LoVo (cell line): ENCODE results near the gene ABTB2.

Source experiments
- DNase-seq: peaks from one replicate; pipeline ENCODE4 v3.0.0-alpha.2; 2016; ENCODE audit warnings: low spot score

ABTB2 gene

DNA sequence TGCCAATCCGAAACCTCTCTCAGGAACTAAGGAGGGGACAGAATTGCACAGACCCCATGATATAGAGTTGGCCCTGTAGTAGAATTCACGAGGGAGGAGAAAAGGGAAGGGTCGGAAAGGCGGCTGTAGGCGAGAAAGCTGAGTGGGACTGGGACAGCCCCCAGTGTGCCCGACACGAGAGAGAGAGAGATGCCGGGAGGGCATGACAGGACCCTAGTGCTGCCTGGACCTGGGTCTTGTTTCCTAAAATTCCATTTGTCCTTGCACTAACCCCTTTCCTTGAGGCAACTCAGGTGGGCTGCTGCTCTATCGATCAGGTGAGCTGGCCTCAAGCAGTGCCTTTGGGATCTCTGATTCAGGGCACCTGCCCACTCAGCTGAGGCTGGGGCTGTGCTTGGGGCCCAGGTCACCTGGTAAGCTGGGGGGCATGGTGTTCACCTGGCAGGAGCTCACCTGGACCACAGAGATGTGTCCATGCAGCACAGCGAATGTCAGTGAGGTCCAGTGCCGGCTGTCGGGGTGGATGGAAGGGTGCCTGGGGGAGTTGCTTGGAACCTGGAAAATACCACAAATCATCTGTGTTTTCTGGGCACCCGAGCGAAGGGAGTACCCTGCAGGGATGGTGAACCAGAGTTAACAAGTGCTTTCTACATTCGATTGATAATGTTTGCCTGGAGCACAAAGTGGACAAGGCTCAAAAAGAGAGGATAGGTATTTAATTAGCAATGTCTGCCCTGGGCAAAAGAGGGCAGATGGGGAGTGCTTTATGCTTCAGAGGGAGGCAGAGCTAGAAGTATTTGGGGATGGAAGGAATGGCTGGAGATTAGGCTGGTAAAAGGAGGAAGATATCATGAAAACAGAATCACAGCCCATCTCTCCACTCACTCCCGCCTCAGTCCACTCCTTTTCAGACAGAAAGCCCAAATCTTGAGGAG lies 190.7 kb downstream of the ABTB2 start:
- DNase-seq, result no peak

DNA sequence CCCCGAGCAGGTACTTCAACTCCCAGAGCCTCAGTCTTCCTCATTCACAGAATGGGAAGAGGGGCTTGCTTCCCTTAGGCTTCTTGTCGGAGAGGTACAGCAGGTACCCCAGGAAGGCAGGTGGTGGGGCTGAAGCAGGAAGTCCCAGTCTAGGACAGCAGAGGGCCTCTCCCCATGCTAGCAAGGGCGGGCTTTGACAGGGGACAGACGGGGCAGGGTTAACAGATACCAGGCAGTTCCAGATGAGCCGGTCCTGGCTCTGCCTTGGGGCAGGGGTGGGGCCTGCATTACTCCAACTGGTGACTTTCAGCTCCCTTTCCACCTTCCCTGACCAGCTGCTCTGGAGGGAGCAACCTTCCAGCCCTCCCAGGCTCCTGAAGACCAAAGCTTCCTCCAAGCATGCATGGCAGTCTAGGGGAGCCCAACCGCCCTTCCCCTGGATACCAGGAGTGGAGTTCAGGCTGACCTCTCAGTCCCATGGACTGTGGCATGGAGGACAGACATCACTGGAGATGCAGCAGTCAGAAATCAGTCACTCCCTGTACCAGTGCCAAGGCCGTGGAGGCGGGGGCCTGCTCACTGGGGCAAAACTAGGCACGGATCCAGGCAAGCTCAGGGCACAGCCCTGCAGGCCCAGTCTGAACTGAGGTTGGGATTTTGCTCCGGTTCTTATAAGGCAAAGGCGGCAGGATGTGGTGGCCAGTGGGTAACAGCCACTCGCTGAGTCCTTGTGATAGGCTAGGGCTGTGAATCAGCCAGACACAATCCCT lies 191.8 kb downstream of the ABTB2 start:
- no peak for DNase-seq

DNA sequence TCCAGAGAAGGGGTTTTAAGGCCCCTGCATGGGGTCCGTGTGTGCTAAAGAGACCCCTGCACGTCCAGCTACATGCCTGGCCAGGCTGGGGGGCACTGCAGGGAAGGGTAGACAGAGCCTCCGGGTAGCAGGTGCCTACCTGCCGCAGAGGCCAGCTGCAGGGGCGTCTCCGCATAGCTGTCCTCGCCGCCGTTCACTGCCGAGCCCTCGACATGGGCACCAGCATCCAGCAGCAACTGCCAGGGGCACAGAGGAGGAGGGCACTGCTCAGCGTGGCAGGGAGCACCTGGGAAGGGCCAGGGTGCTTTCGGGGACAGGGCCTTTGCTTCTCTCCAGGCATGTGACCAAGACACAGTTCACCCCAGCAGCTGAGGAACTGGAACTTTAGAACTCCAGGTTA lies 192.7 kb downstream of the ABTB2 start:
- DNase-seq, result no peak

DNA sequence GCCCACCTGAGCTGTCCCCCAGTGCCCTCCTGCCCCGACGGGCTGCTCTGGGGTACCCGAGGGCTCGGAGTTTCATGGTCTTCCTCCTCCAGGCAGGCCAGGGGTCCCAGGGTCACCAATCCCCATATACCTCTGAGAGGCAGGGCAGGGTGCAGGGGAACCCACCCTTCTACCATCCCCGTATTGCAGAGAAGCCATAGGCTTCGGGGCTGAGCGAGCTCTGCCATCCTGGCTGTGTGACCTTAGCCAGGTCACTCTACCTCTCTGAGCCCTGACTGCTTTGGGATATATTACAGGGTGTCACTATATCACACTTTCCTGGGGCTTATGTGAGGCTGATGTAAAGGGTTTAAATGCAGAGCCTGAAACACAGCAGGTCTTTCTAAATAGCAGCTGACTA lies 195.0 kb downstream of the ABTB2 start:
- DNase-seq, result no peak

DNA sequence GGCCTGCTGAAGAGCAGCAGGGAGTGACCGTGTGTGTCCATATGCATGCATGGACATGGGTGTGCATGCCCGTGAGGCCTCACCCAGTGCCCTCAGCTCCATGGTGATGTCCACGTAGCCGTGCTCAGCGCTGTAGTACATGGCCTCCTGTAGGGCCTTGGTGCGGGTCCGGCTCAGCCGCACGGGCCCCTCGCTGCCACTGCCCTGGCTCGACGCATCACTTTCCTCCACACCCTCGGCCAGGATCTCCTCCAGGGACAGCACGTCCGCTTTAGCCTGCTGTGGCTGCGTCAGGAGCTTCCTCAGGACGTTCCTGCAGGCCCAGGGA lies 195.4 kb downstream of the ABTB2 start:
- DNase-seq, result no peak

DNA sequence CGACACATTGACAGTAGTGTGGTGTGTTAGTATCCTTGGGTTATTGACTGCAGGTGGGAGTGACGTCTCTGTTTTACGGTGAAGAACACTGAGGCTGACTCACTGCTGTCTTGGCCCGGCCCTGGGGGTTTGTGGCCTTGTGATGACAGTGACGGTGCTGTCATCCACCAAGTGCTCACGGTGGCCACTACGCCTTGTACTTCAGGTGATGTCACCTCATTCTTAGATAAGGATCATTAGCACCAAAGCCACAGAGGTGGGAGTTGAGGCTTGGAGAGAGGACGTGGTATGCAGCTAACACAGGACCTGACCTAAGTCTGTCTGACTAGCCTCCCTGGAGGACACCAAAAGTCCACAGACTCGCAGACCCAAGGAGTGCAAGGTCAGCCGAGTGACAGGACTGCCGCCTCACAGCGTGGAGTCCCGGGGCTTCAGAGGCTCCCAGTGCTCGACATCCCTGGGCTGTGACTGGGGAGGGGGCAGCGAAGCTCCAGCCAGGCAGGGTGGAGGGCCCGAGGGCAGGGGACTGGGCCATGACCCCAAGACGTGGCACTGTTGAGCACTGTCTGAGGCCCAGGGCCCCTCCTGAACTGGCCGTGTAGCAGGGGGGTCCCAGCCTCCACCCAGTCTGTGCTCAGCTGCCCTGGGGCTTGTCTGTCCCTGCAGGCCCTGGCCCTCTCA lies 195.9 kb downstream of the ABTB2 start:
- peak; percentile 13 for DNase-seq

DNA sequence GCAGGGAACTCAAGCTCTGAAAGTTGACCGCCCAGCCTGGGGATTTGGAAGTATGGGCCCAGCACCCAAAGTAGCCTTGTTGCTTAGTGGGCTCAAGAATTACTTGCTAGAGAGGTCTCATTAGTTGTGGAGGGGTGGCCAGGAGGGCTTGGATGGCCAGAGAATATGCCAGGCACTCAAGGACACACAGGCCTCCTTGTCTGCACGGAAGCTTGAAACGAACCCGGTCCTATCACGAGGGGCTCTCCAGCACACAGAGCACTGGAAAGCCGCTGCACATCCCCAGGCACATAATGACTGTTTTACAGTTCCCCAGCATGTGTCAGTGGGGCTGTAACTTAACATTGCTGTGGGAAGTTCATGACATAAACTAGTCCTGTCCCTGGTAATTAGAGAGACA lies 196.4 kb downstream of the ABTB2 start:
- no peak for DNase-seq

DNA sequence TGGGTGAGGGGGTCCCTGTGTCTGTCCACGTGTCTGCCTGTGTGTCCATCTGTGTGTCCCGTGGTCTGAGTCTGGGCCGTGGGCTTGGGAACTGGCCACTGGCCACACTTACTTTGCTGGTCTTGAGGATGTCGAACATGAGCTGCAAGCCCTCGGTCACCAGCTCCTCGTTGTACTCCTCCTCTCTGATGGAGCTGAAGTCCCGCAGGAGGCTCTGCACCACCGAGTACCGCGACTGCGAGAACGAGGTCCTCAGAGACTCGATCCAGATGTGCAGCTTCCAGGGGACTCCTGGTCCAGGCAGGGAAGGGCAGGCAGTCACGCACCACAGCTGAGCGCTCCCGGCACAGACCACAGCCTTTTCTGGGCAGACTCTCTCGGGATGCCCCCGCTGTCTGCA lies 197.0 kb downstream of the ABTB2 start:
- DNase-seq, result no peak

DNA sequence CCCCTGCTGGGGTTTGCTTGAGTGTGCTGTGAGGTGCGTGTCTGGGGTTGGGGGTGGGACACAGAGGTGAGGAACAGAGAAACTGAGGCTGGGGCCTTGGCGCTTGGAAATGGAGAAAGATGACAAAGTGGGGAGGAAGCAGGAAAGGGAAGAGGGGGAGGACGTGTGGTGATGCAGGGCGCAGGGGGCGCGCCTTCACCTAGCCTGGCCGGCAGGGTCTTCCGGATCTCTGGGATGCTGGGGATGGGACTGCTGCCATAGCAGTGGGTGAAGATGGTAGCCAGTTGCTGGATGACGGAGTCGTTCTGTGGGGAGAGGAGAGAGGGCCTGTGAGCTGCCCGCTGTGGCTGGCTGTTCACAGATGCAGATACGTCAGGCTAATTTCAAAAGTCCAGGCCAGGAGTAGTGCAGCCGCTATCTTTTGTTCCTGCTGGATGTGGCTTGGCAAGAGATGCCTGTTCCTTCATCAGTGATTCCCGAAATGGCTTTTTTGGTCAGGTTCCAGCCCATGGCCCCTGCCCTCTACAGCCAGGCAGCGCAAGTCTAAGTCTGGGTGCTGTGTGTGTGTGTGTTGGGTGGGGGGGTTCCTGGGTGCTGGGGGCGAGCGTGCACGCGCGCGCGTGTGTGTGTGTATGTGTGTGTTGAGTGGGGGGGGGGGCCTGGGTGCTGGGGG lies 197.6 kb downstream of the ABTB2 start:
- no peak for DNase-seq

DNA sequence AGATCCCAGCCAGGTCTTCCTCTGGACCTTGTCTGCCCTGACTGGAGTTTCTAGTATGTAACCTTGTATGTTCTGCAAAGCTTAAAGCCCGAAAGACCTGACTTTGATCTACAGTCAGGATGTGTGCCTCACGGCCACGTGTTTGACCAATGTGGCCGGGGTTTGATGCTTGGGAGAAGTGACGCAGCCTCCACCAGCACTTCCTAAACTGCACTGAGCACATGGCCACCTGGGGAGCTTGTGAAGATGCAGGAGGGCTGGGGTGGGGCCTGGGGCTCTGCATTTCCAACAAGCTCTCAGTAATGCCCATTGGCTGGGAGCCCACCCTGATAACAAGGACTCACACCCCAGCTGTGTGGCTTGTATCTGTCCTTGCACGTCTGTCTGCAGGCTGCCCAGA lies 199.1 kb downstream of the ABTB2 start:
- DNase-seq, result no peak

DNA sequence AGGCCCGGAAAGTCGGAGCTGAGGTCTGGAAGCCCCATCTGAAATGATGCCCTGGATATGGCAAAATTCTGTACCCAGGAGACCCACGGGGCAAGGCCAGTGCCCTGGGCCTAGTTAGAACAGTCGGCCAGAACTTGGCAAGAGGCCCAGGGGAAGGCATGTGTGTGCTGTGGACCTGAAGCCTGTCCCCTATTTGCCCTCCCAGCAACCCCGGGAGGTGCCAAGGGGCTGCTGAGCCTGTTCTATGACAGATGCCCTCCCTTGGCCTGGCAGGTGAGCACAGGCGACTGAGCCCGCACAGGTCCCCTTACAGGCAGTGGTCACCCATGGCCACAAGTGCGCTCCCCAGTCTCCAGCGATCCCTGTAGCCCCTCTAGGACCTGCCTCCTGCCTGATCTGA lies 200.6 kb downstream of the ABTB2 start:
- DNase-seq, result no peak

DNA sequence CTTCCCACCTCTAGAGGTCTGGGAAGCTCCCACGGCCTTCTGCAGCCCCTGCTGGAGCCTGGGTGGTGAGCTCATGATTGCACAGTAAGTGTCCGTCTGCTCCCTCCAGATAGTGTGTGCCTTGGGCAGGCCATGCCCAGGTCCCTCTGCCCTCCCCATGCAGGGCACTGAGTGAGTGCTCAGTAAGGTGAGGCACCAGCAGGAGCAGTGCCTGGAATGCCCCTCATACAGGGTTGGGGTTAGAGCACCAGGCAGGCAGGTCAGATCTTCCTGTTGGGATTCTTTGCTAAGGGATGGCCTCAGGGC lies 202.1 kb downstream of the ABTB2 start:
- DNase-seq, result no peak

DNA sequence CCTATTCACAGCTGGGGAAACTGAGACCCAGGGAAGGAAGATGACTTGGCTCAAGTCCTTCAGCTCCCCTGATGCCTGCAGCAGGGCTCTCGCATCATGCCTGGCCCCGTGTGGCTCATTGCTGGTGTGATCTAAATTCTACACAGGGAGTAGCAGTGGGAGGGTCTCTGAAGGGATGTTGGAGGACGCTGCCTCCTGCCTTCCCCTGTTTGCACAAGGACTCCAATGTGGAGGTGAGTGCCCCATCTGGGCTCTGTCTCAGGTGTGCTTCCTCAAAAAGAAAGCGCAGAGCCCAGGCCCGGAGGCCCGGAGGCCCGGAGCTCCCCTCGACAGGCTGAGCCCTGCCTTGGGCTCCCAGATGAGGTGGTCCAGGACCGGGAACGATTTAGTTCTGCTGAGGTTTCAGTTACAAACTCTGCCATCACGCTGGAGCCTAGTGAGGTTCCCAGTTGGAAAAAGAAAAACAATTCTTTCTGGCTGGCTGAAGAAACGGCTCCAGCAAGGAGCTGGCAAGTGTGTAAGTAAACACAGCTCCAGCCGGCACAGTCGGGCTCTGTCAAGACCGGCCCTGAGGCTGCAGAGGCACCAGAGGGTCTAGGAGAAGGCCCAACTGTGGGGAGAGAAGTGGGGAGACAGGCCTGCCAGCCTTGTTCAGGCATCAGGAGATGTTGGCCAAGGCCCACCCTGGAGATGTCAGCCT lies 202.6 kb downstream of the ABTB2 start:
- DNase-seq, result no peak

DNA sequence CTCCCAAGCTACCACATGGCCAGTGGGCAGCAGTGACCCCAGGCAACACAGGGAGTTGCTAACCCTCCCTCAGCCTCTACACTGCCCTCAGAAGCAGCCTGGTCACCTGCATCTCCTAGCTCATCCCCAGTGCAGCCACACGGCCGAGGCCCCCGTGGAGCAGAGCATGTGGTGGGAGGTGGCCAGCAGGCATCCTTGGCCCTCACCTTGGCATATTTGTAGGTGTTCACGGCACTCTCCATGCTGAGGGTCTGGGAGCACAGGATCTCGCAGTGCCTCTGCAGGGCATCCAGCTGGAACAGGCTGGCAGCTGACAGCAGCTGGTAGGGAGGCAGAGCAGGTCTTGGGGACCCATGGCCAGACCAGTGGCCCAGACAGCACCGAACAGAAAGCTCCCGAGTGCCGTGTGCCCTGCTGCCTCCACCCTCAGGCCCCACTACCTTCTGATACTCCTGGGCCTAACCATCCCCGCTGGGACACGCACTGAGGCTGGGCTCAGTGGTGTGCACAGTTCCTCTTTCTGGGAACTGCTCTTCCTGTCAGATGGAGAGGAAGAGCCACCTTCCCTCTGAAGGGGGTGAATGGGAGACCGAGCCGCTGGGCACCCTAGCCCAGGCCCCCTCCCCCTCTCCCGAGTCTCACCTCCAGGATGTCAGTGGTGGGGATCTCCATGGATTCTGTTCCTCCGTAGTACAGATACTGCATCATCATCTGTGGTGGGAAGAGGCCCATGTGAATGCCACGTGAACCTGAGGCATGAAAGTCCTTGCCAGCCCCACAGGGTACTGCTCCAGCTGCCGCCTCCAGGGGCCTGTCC lies 203.5 kb downstream of the ABTB2 start:
- no peak for DNase-seq

DNA sequence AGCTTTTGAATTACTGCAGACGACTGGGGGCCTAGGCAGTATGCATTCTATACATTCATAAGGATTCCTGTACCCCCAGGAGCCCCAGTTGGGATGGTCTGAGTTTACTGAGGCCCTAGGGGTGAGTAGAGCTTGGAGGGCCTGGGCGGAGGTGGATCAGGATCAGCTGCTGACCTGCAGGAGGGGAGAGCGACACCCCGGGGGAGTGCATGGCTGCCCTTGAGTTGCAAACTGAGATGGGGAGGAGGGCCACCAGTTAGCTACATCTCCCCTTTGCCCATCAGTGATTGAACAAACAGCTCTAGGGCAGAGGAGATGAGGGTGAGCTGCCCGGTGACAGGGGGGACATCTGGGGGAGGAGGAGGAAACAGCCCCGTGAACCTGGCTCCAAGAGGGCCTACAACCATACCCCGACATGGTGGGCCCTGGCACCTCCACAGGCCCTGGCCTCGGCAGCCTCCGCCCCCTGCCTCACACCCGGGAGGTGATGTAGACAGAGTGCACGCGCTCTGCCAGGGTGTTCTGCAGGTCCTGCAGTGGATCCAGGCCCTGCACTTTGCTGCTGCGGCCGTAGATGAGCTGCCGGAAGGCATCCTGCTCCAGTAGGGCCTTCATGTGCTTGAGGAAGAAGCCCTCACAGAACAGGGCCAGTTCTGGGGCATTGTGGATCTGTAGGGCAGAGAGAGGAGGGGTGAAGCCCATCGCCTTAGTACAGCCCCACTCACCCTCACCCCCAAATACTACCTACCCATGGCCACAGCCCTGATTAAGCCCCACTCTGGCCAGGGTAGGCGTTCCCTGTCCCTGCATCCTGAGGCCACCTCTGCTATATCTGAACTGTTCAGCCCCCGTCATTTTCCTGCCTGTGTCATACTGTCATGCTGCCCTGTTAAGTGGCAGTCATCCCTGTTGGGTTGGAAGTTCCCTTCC lies 205.6 kb downstream of the ABTB2 start:
- no peak for DNase-seq

DNA sequence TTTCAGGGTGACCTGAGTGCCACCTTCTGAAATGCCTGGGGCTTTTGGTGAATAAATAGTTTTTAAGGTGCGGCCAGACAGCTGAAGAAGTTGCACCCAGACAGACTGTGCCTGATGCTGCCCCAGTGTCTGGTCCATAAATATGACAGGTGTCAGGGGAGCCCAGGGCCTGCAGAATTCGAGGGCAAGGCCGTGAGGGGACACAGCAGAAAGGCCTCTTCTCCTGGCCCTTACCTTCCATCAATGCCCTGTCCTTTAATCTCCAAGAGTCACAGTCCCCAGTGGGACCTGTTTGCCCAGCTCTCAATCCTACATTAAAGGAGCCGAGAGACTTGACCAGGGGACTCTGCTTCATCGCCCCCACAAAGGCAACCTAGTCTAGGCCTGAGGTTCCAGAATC lies 206.6 kb downstream of the ABTB2 start:
- no peak for DNase-seq

DNA sequence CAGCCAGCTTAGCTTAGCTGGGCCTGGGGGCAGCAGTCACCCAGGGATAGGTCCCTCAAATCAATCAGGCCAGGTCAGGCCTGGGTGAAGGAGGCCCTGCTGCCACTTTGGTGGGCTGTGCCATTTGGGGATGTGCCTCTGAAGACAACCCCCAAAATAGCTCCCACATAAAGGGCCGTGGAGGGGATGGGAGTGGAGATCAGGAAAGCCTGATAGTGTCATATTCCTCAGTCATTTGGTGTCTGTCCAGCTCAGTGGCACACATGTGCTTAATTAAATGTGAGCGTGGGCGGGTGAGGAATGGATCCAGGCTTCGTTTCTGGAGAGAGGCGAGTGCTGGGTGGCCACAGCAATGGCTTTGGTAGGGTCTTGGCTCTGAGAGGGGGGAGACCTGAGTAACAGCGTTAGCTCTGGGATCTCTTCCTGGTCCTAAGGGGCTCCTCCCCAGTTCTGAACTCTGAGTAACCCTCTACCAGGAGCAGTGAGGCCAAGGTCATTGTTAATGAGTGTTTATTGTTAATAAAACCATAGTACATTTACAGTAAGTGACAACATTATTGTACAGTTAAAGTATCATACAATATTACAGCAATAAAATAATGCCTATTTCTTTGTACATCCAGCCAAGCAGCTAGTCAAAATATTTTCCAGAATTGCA lies 207.2 kb downstream of the ABTB2 start:
- no peak for DNase-seq

DNA sequence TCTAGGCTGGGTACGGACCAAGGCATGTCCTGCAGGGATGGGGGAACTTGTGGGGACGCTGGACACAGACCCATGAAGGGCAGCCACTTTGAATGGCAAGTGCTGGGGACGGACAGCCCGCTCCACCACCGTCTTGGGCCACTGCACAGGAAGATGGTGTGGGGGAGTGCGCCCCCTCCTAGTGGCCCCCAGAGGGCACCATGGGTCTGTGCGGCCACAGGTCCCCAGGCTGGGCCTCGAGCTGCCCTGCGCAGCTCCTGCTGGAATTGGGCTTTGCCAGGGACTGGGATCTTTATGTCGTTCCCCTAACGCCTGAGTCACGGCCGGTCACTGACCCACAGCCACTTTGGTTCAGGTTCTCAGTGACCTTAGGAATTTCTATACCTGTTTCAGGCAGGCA lies 208.0 kb downstream of the ABTB2 start:
- DNase-seq, result no peak

DNA sequence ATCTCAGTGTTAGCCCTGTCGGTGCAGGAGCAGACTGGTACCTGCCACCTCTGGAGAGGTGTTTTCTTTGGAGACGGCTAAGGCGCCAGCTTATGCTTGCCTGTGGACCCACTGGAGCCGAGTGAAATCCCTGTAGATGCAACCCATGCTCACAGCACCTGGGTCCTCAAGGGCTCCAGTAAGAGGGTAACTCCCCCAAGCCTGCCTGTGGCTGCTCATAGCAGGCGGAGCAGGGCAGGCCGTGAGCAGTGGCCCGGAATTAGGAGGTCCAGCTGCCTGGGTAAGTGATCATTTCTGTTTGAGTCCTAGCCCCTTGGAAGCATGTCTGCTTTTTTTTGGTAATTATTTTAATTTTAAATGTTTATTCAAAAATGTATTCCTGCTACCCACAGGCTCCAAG lies 208.5 kb downstream of the ABTB2 start:
- DNase-seq, result no peak
